Suppressor macrophage treated with lipopolysaccharide for 1 hour (primary cell): ENCODE results near the gene PPP2R3C.
"Not testable (repeated sequence)": the region's sequence is repeated elsewhere in the genome, so short reads cannot be mapped to it uniquely, and the experiment has no call there.

Experiments used
- DNase-seq, 3 donors: peaks; one replicate each; pipeline ENCODE4 v3.0.0-alpha.2; 2020 to 2022

The PPP2R3C gene

GRCh38 chr14:35050652-35051051 lies 71.1 kb downstream of the PPP2R3C start:
- DNase-seq, result peak; percentile 25 to 49 (median 42)

GRCh38 chr14:35047976-35048513 lies 73.7 kb downstream of the PPP2R3C start:
- no peak for DNase-seq

- DNase-seq, result peak in 1 of 3 donors; percentile 46
Measured at GRCh38 chr14:35046751-35047536, 74.8 kb downstream of the PPP2R3C start.

- peak; percentile 99 for DNase-seq
Measured at GRCh38 chr14:35046048-35046750, 75.6 kb downstream of the PPP2R3C start, which contains the start of gene FAM177A1. Gene FAM177A1, plus strand, starts transcription at chr14:35046272. Its CDS starts 192 bp downstream, at chr14:35046464.

- no peak for DNase-seq
Measured at GRCh38 chr14:35045798-35046047, 76.1 kb downstream of the PPP2R3C start.

GRCh38 chr14:35044939-35045797 lies 76.6 kb downstream of the PPP2R3C start:
- peak; percentile 63 to 73 (median 73) for DNase-seq

- peak in 1 of 3 donors; percentile 3 for DNase-seq
Measured at GRCh38 chr14:35043046-35043445, 78.7 kb downstream of the PPP2R3C start.

- no peak for DNase-seq
Measured at GRCh38 chr14:35042632-35043031, 79.2 kb downstream of the PPP2R3C start.

GRCh38 chr14:35038312-35038711 lies 83.5 kb downstream of the PPP2R3C start:
- DNase-seq, result not testable (repeated sequence)
